ENCODE results near the gene SMTNL2.

DNA sequence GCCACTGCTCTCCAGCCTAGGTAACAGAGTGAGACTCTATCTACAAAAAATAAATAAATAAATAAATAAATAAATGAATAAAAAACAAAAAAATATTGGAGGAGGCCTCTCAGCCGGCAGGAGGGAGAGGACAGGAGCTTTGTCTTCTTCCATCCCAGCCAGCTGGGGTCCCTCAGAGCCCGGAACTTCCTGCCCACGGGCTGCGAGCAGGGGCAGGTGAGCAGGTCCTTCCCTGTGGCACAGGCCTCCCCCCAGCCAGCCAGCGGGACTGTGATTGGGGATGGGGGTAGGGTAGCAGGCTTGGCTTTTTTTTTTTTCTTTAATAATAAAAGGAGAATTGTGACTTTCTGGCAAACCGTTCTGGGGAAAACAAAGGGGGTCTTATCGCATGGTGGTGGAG, 10.1 kb downstream of the SMTNL2 start:
- TF ChIP-seq, protein P1, sequence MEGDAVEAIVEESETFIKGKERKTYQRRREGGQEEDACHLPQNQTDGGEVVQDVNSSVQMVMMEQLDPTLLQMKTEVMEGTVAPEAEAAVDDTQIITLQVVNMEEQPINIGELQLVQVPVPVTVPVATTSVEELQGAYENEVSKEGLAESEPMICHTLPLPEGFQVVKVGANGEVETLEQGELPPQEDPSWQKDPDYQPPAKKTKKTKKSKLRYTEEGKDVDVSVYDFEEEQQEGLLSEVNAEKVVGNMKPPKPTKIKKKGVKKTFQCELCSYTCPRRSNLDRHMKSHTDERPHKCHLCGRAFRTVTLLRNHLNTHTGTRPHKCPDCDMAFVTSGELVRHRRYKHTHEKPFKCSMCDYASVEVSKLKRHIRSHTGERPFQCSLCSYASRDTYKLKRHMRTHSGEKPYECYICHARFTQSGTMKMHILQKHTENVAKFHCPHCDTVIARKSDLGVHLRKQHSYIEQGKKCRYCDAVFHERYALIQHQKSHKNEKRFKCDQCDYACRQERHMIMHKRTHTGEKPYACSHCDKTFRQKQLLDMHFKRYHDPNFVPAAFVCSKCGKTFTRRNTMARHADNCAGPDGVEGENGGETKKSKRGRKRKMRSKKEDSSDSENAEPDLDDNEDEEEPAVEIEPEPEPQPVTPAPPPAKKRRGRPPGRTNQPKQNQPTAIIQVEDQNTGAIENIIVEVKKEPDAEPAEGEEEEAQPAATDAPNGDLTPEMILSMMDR (IDR thresholded peaks at IDR 0.05): no peak
- TF ChIP-seq POLR2A (IDR thresholded peaks at IDR 0.05): no peak

Measured in right lobe of liver (tissue), 4 donors.